GM18907 (cell line): ENCODE results near the gene PDE10A.
"Not testable (repeated sequence)": the region's sequence is repeated elsewhere in the genome, so short reads cannot be mapped to it uniquely, and the experiment has no call there.

ENCODE experiments used
- ATAC-seq: cut with Tn5 transposase; IDR thresholded peaks from one replicate; pipeline ENCODE4 v1.9.1; 2021; ENCODE audit warnings: mild to moderate bottlenecking, moderate library complexity; ENCODE audit not compliant: unreplicated experiment

Gene PDE10A

GRCh38 chr6:165558097-165558496 is 104.9 kb downstream of the PDE10A start:
- ATAC-seq, result not testable (repeated sequence)

GRCh38 chr6:165557674-165558073 is 105.4 kb downstream of the PDE10A start:
- no peak for ATAC-seq

- peak; percentile 78 for ATAC-seq
These were observed 106.8 kb downstream of the PDE10A start for GRCh38 chr6:165556116-165556843.

GRCh38 chr6:165554644-165555043 is 108.4 kb downstream of the PDE10A start:
- not testable (repeated sequence) for ATAC-seq

- no peak for ATAC-seq
These were observed 110.7 kb downstream of the PDE10A start for GRCh38 chr6:165552248-165552736.

GRCh38 chr6:165551828-165552227 is 111.2 kb downstream of the PDE10A start:
- no peak for ATAC-seq

GRCh38 chr6:165548450-165548849 is 114.6 kb downstream of the PDE10A start:
- ATAC-seq, result no peak

- ATAC-seq, result no peak
These were observed 117.2 kb downstream of the PDE10A start for GRCh38 chr6:165545806-165546205.

GRCh38 chr6:165543781-165544180 is 119.3 kb downstream of the PDE10A start:
- no peak for ATAC-seq

- ATAC-seq, result no peak
These were observed 126.1 kb downstream of the PDE10A start for GRCh38 chr6:165536911-165537310.

- ATAC-seq, result no peak
These were observed 143.7 kb downstream of the PDE10A start for GRCh38 chr6:165519316-165519715.

GRCh38 chr6:165515963-165516624 is 146.9 kb downstream of the PDE10A start:
- no peak for ATAC-seq

GRCh38 chr6:165514621-165515020 is 148.4 kb downstream of the PDE10A start:
- no peak for ATAC-seq

GRCh38 chr6:165511807-165512206 is 151.2 kb downstream of the PDE10A start:
- peak; percentile 95 for ATAC-seq

- ATAC-seq, result no peak
These were observed 154.6 kb downstream of the PDE10A start for GRCh38 chr6:165508321-165508869.

GRCh38 chr6:165506657-165507056 is 156.4 kb downstream of the PDE10A start:
- no peak for ATAC-seq

GRCh38 chr6:165500214-165500907 is 162.7 kb downstream of the PDE10A start:
- ATAC-seq, result not testable (repeated sequence)

- ATAC-seq, result no peak
These were observed 165.6 kb downstream of the PDE10A start for GRCh38 chr6:165497472-165497871.

- no peak for ATAC-seq
These were observed 174.3 kb downstream of the PDE10A start for GRCh38 chr6:165488624-165489295.

- ATAC-seq, result no peak
These were observed 175.1 kb downstream of the PDE10A start for GRCh38 chr6:165487950-165488349.

GRCh38 chr6:165487347-165487746 is 175.7 kb downstream of the PDE10A start:
- ATAC-seq, result no peak
